Psoas muscle (tissue), 8 donors: ENCODE results near the gene DDX39B. TPM values are rescaled to one million over a fixed set of nuclear protein-coding genes. Genes with fewer than 3 reads are reported as not detected.

ENCODE experiments used
- ATAC-seq, 4 donors: fragments of 200-7000 bp; cut with Tn5 transposase; one replicate each; pipeline ENCODE4 v1.9.1; 2020; ENCODE audit warnings: moderate library complexity in 3 of 4, mild to moderate bottlenecking in 2 of 4
- DNase-seq, 2 donors: peaks; one replicate each; pipeline ENCODE4 v3.0.0-alpha.2; 2020
- H3K27ac ChIP-seq: fragments of 200-600 bp; one replicate; pipeline ENCODE4 v1.8.0; 2022
- H3K27me3 ChIP-seq, 3 donors: fragments of 200-600 bp in 1 of 3; one replicate each; pipeline versions ENCODE4 v1.6.1 to v1.8.0; 2013 to 2022; ENCODE audit warnings: low read length in 2 of 3, mild to moderate bottlenecking in 2 of 3, moderate library complexity in 1 of 3; ENCODE audit not compliant: insufficient read depth in 3 of 3
- H3K36me3 ChIP-seq, 2 donors: fragments of 200-600 bp in 1 of 2; one replicate each; pipeline versions ENCODE4 v1.6.1 to v1.8.0; 2013 to 2022; ENCODE audit warnings: low read depth in 1 of 2, mild to moderate bottlenecking in 1 of 2, moderate library complexity in 1 of 2; ENCODE audit not compliant: insufficient read depth in 1 of 2
- H3K4me1 ChIP-seq: fragments of 200-600 bp; one replicate; pipeline ENCODE4 v1.8.0; 2022
- H3K4me3 ChIP-seq: fragments of 200-600 bp; one replicate; pipeline ENCODE4 v1.8.0; 2022; ENCODE audit warnings: mild to moderate bottlenecking
- H3K9me3 ChIP-seq: fragments of 200-600 bp; one replicate; pipeline ENCODE4 v1.8.0; 2022
- CTCF ChIP-seq: fragments of 200-600 bp; IDR thresholded peaks from one replicate; pipeline ENCODE4 v1.8.0; 2022; ENCODE audit warnings: antibody characterized with exemption
- WGBS, 3 donors: extraction: QIAGEN DNeasy Blood & Tissue Kit; methylation state at CpG; one replicate each; pipeline versions ENCODE4 v1.1.6 to v1.1.7; 2013; 5-methylcytosine and 5-hydroxymethylcytosine counted together
- intact Hi-C, 2 donors: fragments of 100-400 bp; cut with DNase I; formaldehyde crosslinking; loops; one replicate each; pipeline versions ENCODE4 v1.11.0 to v1.14.2; 2022
- polyA plus RNA-seq, 3 donors: library from polyadenylated mRNA; stranded (reverse); fragments of 200-250 nt; gene quantifications; one replicate each; pipeline ENCODE4 v1.2.3, GENCODE V29; 2013
- total RNA-seq, 4 donors: library from RNA; stranded (reverse); fragmentation: NEBNext Ultra II Directional in 2 of 4; extraction: Animal tissue kit (Norgen Biotek cat#: 25700) in 2 of 4; gene quantifications; one replicate each; pipeline versions ENCODE4 v1.2.1 to v1.2.4, GENCODE V29; 2021 to 2023
- donor health status: healthy with polysubstance abuse.
- donor health status: DM: no; HTN: no; CAD: no; lungs with moderate emphysema.
- donor health status: Bipolar disorder and iron deficiency.
- donor health status: healthy.
- donor health status: DM: yes; HTN: yes; CAD: no.
- donor health status: DM: no; HTN: no; CAD: no.
- donor health status: DM: no; HTN: no; CAD: no.
- donor health status: DM: yes; HTN: yes; CAD: no.

The DDX39B gene
- total and polyA plus RNA-seq, 7 donors, result 128 to 186 (median 148) TPM

- ATAC-seq (no peak), DNase-seq (no peak)
- no peak overlapping the region for H3K27ac ChIP-seq
- WGBS, 3 donors, result 61 to 69% (median 66%) methylated on average over 7 of the region's 7 CpGs
- H3K4me1 ChIP-seq, result peaks cover 24% of the 10 kb centered on the region
- no peak overlapping the region for H3K4me3 ChIP-seq
- H3K36me3 ChIP-seq, result peaks cover 4 to 18% of the 10 kb centered on the region in 2 donors
- no peaks in the 10 kb centered on the region for H3K9me3 ChIP-seq
- no peaks in the 10 kb centered on the region for H3K27me3 ChIP-seq
- no peak for TF ChIP-seq CTCF
- intact Hi-C loops, result loop anchor here (5.0 to 10.0 kb wide), 7 partner anchors 37 to 420 kb away; partner anchors contain the start of genes LTB (in 2 of the 2), AIF1 (in 1 of the 2), C6orf47 (in 1 of the 2) and EHMT2 (in 1 of the 2)
Measured at GRCh38 chr6:31545291-31545690, 3.5 kb upstream of the DDX39B start.

- no peak for ATAC-seq
- no peaks in the 10 kb centered on the region for H3K27me3 ChIP-seq
- H3K9me3 ChIP-seq, result no peaks in the 10 kb centered on the region
- no peak for TF ChIP-seq CTCF
- H3K36me3 ChIP-seq, result peaks cover 7 to 18% of the 10 kb centered on the region in 2 donors
- no peak overlapping the region for H3K4me3 ChIP-seq
- WGBS, 3 donors, result 53 to 56% (median 56%) methylated on average over 2 of the region's 2 CpGs
- DNase-seq, result no peak
- intact Hi-C loops, result loop anchor here (5.0 to 10.0 kb wide), 8 partner anchors 38 to 420 kb away; partner anchors contain the start of genes LTB (in 2 of the 2), AIF1 (in 1 of the 2), C6orf47 (in 1 of the 2) and EHMT2 (in 1 of the 2)
- peaks cover 30% of the 10 kb centered on the region for H3K4me1 ChIP-seq
- no peak overlapping the region for H3K27ac ChIP-seq
Measured at GRCh38 chr6:31544676-31545075, 2.9 kb upstream of the DDX39B start.

GRCh38 chr6:31543639-31544038 lies 1.8 kb upstream of the DDX39B start:
- TF ChIP-seq CTCF, result no peak
- no peaks in the 10 kb centered on the region for H3K27me3 ChIP-seq
- peaks cover 13 to 18% of the 10 kb centered on the region in 2 donors for H3K36me3 ChIP-seq
- intact Hi-C loops, result loop anchor here (5.0 to 10.0 kb wide), 4 partner anchors 46 to 421 kb away; partner anchors contain the start of genes EHMT2 (in 1 of the 2) and MICB (in 1 of the 2)
- no peak overlapping the region for H3K4me3 ChIP-seq
- ATAC-seq, result no peak
- H3K27ac ChIP-seq, result no peak overlapping the region
- no peak for DNase-seq
- H3K4me1 ChIP-seq, result peaks cover 36% of the 10 kb centered on the region
- WGBS, 3 donors, result 93 to 96% (median 94%) methylated on average over 6 of the region's 6 CpGs
- no peaks in the 10 kb centered on the region for H3K9me3 ChIP-seq

GRCh38 chr6:31541059-31541657 lies 645 bp downstream of the DDX39B start:
- TF ChIP-seq CTCF, result no peak
- intact Hi-C loops, result loop anchor here (5.0 to 10.0 kb wide), 4 partner anchors 44 to 424 kb away; partner anchors contain the start of genes EHMT2 (in 1 of the 2) and MICB (in 1 of the 2)
- Histone ChIP-seq H3K36me3 (peaks cover 23 to 42% of the 10 kb centered on the region in 2 donors), H3K27ac (peak overlapping the region; percentile 92), H3K9me3 (no peaks in the 10 kb centered on the region), H3K27me3 (no peaks in the 10 kb centered on the region), H3K4me1 (peaks cover 29% of the 10 kb centered on the region), H3K4me3 (peak overlapping the region; percentile 88)
- 0 to 1% (median 0%) methylated on average over 21 of the region's 21 CpGs for WGBS, 3 donors
- DNase-seq, result peak in 1 of 2 donors; percentile 61
- peak in 3 of 4 donors; percentile 19 to 57 (median 46) for ATAC-seq
